Renal pelvis (tissue), 4 donors: ENCODE measurements around the gene OGG1. TPM values are rescaled to one million over a fixed set of nuclear protein-coding genes. Genes with fewer than 3 reads are reported as not detected.

ENCODE experiments used
- DNase-seq: peaks from one replicate; pipeline ENCODE4 v3.0.0-alpha.2; 2013
- polyA plus RNA-seq, 3 donors: library from polyadenylated mRNA; unstranded; fragments of 120-200 nt; gene quantifications; one replicate each; pipeline ENCODE4 v1.2.1, GENCODE V29; 2013; ENCODE audit not compliant: insufficient read length in 3 of 3

Gene OGG1
- polyA plus RNA-seq, 3 donors: 63.7 to 84.8 (median 69.5) TPM

DNA sequence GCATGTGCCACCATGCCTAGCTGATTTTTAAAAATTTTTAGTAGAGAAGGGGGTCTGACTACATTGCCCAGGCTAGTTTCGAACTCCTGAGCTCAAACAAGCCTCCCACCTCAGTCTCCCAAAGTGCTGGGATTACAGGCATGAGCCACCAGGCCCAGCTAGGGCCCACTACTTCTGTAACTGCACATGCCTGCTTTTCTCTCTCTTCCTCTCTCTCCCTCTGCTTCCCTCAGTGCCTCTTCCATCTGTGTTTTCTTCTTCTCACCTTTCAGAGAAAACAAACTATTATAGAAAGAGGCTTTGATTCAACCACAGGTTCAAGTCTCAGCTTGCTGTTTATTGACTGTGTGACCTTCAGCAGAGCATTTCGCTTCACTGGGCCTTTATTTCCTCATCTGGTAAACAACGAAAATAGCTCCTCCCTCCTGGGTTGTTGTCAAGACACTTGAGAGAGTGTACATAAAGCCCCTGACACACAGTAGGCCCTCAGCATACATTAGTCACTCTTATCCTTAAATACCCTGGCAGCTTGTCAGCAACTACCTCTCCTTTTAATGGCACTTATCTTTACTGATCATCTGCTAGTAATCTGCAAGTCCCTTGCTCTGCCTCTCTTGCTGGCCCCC lies 32.3 kb downstream of the OGG1 start:
- DNase-seq: no peak

DNA sequence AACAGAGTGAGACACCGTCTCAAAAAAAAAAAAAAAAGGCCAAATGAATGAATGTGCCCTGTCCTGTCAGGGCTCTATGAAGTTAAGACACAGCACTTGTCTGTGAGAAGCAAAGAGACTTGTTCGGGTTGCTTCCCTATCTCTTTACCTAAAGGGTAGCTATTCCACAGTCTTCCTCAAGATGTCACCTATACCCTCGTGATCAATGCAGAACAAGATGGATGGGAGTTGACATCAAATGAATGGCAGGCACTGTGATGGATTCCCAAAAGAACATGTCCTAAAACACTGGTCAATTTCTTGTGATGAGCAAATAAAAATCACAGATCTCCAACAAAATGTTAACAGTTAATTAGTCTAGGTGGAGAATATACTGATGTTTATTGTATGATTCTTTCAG lies 33.0 kb downstream of the OGG1 start:
- DNase-seq: no peak

DNA sequence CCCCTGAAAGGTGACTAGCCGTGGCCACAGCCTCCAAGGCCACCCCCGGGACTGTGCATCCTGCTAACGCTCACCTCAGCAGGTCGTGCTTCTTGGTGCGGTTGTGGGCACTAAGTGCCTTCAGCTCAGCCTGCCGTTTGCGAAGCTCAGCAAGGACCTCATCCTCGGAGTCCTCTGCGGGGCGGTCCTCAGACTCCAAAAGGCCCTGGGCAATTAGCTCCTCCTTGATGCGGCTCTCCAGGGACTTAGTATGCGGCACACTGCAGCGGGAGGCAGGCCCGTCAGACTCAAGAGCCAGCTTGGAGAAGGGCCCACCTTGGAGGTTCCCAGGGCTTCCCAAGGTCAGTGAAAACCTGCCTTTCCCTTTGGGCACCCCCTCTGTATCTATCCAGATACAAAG lies 34.2 kb downstream of the OGG1 start:
- DNase-seq: no peak

DNA sequence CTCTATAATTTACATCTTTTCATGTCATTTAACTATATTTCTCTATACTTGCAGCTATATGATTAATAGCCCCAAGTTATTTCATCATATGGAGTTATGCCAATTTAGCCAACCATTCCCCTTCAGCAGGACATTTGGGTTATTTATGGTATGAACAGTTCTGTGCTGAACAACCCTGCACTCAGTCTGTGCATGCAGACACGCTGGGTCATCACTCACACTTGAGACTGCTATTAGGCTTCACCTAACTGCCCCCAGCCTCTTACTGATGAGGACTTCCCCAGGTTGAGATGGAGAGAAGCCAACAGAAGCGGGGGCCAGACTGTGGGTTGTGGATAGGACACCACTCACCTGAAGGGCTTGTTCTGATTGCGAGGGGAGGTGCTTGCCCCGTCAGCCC lies 35.2 kb downstream of the OGG1 start:
- no peak for DNase-seq

DNA sequence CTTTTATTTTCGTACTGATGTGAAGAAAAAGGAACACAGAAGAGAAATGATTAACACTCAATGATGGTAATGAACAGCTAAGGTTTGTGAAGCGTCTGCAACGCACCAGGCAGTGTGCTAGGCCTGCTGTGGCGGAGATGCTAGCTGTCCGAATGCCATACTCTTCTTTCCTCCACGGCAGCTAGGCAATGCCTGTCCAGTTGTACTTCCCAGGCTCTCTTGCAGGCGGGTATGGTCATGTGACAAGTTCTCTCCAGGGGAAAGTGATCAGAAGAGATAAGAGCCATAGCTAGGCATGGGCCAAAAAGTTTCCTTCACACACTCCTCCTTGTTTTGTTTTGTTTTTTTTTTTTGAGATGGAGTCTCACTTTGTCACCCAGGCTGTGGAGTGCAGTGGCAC lies 35.9 kb downstream of the OGG1 start:
- DNase-seq: no peak

DNA sequence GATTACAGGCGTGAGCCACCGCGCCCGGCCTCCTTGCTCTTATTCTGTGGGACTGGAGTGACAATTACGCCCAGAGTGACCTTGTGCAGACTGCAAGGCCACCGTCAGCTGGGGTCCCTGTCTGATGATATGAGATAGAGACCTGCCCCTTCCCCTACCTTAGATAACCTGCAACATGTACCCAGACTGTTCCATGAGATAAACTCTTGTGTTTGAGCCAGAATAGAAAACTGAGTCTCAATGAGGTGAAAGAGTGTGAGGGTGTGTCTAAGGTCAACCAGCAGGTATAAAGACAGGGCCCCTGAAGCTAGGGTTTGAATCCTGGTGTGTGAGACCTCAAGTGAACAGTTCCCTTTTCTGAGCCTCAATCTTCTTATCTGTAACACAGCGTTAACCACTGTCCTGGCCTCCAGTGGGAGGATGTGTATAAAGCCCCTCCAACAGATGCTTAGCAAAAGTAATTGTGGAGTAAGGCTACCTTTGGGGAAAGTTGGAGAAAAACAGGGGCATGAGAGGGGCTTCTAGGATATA lies 36.5 kb downstream of the OGG1 start:
- DNase-seq: no peak

DNA sequence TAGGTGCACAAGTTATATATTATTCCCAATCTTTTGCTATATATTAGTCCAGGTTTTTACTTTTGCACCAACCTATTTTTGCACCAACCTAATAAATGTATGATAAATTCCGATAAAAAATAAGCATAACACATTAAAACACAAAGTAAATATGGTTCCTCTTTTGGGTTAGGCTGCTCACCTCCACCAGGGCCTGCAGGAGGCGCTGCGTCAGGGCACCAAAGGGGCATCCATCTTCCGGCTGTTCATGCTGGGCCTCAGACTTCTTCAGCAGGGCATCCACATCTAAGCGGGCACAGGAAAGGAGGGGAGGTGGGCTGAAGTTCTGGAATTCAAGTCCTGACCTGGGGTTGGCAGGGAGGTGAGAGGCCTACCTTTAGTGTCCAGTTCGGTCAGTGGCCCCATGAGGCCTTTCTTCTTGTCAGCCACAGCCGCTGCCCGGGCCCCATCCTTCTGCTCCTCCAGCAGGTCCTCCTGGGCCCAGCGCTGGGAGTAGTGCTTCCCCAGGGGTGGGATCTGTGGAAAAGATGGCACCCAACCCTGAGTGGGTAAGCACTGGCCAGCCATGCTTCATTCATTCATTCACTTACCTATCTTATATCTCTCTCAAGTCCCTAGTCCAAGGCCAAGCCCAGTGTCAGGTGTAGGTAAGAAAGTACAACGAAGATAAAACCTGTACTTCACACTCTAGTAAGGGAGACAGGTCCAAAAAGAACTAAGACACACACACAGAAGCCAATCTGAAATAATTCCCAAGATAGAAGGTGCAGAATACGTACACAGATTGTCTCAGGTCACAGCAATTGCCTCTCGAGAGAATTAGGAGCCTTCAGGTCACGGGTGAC lies 37.3 kb downstream of the OGG1 start:
- no peak for DNase-seq

DNA sequence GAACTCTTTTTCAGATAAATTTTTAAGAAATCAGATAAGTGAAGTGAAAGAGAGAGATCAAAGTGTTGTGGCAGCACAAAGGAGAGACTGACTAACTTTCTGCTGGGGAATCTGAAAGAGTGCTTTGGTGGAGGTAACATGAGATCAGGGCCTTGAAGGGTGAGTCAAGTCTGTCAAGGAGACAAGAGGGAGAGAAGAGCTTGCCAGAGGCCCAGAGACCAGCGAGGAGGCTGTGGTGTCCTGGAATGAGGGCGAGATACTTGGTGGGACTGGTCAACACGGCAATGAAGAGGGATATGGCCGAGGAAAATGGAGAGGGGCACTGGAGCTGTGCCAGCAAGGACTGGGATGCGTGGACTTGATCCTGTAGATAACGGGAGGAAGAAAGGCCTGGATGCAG lies 38.0 kb downstream of the OGG1 start:
- no peak for DNase-seq

DNA sequence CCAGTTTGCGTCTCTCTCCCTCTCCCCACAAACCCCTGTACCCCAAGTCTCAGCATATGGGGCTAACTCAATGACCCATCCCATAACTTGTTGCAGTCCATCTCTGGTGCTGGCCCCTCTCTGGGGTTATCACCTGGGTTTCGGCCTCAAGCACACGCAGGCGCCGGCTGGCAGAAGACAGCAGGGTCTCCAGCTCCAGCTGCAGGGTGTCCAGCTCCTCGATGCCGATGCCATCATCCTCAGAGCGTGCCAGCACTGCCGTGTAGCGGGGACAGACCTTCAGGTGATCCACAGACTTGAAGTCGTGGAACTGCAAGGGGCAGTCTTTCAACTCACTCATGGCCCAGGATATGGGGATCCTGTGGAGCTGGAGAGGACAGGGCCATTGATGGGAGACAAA lies 41.4 kb downstream of the OGG1 start:
- no peak for DNase-seq

DNA sequence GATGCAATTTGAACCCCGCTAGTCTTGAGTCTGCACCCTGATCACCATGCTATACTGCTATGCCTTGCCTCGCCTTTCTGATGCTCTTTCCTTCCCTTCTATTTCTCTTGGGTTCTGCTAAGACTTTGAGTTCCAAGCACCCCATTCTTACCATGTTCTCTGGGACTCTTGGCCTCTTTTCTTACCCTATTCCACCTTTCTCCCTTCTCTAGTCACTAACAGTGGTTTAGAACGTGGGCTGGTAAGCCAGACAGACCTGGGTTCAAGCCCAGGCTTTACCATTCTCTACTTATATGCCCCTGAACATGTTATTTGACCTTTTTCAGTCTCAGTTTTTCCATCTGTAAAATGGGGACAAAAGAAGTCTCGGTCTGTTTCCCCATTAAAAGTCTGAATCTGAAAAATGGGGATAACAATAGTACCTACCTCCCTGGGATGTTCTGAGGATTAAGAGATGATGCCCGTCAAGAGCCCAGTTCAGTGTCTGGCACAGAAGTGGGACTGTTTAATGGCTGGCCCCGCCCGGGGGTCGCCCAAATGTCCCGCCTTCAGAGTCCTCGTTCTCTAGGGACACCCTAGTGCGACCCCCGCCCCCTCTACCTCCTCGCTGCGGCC lies 42.1 kb downstream of the OGG1 start:
- no peak for DNase-seq

DNA sequence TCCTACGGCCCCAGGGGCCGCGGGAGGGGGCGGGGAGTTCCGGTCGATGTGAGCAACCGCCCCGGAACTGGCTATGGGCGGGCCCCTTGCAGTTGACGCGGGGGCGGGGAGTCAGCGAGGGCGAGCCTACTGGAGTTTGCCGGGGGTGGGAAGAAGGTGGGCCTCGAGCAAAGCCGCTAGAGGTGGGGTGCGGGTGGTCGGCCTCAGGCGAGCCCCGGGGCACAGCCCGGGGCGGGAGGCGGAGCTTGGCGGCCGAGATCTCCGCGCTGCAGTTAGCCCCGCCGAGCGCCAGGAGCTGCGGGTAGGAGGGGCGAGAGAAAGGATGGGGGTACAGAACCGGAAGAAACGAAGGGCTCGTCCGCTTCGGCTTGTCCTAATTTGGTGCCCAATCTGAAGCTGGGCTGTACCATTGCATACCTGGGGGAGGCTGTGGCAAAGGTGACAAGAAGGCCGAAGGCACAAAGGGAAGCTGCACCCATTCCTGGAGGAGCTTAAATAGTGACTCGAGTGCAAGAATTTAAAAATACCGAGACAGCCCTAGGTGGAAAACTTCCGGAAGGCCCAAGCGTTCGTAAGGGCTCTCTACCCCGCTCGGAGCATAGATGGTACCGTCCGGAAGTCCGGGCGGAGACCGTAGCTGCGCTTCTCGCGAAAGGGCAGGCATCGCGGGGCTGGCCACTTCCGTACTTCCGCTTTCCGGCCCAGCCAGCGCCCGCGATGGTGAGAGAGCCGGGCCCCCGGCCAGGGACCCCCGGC lies 42.8 kb downstream of the OGG1 start, which contains the start of the genes ARPC4 and TADA3:
TSS of gene ARPC4 (plus strand) at position 678 of the 756 bp plus-strand sequence. CDS start at position 718, 40 bp downstream.
TSS of gene TADA3 (minus strand) at position 69 of the 756 bp plus-strand sequence. CDS start 1,007 bp downstream, outside the sequence.
- DNase-seq: peak; percentile 95

DNA sequence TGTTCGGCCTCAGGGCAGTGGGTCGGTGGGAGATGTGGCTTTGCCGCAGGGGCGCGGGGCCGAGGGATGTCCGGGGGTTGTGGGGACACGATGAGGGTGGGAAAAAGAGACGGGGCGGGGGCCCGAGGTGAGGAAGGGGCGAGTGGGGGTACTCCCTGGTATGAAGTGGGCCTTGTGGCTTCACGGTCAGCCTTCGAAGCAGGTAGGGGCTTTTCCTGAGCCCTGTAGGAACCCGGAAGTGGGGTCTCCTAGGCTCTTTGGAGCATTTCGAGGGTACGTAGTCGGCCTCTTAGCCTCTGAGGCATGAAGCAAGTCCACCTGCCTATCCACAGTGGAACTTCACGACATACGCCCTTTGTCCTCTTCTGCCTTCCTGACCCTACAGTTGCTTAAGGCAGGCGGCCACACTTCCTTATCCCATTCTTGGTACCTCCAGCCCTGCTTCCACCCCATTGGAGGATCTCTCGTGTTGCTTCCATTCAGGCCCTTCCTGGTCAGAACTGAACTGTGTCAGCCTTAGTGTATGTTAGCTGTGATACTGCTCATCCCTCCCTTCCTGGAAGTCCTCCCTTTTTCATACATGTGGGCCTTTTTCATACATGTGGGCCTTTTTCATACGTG lies 43.5 kb downstream of the OGG1 start:
- no peak for DNase-seq

DNA sequence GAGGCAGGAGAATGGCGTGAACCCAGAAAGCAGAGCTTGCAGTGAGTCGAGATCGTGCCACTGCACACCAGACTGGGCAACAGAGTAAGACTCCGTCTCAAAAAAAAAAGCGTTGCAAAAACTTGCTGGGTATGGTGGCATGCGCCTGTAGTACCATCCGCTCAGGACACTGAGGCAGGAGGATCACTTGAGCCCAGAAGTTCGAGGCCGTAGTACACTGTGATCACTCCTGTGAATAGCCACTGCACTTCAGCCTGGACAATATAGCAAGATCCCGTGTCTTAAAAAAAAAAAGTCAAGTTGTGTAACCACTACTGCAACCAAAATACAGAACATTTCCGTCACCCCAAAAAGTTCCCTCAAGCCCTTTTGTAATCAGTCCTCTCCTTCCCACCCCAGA lies 44.6 kb downstream of the OGG1 start:
- no peak for DNase-seq

DNA sequence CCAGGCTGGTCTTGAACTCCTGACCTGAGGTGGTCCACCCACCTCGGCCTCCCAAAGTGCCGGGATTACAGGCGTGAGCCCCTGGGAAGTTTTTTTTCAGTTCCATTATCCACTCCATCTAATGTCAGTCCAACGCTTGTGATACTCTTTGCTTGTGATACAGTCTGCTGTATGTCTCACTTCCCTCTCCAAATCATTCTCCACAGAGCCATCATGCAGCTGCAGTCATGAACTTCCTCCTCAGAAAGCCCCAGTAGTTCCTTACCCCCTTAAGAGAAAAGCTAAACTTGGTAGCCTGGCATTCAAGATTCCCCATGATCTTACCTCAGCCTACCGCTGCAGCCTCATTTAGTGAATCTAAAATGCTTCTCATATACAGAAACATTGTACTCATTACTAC lies 45.5 kb downstream of the OGG1 start:
- DNase-seq: no peak

DNA sequence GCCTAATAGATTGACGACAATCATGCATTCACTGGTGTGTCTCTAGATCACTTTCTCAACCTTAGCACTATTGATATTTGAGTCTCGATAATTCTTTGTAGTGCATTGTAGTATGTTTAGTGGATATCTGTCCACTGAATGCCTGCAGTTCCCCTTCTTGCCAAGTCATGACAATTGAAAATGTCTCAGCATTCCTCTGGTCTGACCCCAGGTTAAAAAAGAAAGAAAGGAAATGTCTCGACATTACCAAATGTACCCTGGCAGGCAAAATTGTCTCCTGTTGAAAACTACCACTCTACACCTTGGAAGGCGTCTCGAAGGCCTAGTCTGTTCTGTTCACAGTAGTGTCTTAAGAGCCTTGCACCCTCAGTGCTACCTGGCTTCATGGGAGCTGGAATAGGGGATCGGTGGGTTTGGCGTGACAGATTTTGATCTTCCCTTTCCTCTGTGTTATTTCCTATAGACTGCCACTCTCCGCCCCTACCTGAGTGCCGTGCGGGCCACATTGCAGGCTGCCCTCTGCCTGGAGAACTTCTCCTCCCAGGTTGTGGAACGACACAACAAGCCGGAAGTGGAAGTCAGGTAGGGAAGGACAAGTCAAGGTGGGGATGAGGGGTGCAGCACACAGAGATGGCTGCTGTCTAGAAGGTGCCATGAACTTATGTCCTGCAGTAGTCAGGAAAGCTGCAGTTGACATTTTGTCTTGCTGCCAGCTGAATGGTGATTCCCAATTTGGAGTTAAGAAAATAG lies 47.6 kb downstream of the OGG1 start:
- DNase-seq: no peak

DNA sequence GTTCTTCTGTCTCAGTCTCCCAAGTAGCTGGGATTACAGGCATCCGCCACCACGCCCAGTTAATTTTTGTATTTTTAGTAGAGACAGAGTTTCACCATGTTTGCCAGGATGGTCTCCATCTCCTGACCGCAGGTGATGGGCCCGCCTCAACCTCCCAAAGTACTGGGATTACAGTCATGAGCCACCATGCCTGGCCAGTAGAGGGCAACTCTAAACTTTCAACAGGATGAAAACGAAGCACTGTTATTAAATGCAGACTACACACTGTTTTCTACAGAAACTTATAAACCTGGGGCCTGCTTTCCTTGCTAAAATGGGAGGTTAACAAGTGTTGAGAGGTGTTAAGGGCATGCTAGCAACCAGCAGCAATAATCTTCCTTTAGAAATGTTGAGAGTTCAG lies 50.8 kb downstream of the OGG1 start:
- no peak for DNase-seq

DNA sequence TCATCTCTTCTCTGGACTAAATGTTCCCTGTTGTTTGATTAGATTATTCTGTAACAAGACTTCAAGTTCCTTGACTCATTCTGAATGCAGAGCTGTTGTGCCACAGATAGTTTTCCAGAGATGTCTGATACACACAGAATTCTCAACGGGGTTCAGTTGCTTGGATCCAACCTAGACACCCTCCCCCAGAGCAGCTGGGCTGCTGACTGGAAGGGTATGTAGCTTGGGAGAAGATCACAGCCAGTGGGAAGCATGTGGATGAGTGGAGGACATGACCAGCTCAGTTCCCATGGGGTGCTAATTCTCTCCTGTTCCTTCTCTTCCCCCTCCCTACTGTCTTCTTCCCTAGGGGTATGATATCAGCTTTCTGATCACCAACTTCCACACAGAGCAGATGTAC lies 53.7 kb downstream of the OGG1 start:
- no peak for DNase-seq

DNA sequence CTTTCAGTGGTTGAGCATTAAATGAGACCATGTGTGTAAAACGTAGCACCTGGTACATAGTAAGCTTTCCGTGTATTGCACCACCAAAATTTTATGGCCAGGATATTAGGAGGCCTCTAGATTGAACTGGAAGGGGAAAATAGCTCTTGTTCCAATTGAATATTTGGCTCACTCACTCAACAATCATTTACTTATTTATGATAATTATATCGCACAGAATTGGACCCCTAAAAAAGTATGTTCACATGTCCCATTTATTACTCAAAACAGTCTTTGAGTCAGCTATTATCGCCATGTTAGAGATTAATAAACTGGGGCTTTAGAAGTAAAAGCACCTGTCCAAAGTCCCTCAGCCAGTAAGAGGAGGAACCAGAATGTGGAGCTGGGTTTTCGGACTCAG lies 55.2 kb downstream of the OGG1 start:
- DNase-seq: no peak

DNA sequence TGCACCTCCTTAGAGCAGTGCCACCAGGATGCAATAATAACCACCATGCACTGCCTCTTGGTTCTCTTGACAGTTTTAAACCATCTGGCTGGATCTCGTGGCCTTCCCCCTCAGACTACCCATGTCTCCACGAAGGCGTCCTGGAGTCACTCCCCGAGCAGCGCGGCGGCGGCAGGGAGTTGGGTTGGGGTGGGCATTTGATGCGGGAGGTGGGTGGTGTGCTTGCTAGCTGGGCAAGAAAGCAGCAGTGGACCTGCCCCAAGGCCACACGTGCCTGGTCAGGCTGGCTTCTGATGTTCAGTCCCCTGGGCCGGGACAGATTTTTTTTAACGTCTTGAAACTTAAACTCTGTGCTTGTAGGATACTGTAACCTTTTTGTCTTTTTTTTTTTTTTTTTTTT lies 56.4 kb downstream of the OGG1 start:
- no peak for DNase-seq
